Right lung (tissue), 5 donors: ENCODE results near the gene PLA2G15. TPM values are rescaled to one million over a fixed set of nuclear protein-coding genes. Genes with fewer than 3 reads are reported as not detected.

Experiments
- DNase-seq, 2 donors: peaks; one replicate each; pipeline ENCODE4 v3.0.0-alpha.2; 2013
- polyA plus RNA-seq, 5 donors: library from polyadenylated mRNA; unstranded; fragments of 120-200 nt; gene quantifications; one replicate each; pipeline versions ENCODE4 v1.2.1 to v1.2.3, GENCODE V29; 2013; ENCODE audit warnings: inconsistent platforms in 1 of 5, low replicate concordance in 1 of 5; ENCODE audit not compliant: insufficient read length in 5 of 5, insufficient read depth in 1 of 5

PLA2G15 gene
- polyA plus RNA-seq, 5 donors: 10.0 to 14.0 (median 11.0) TPM

GRCh38 chr16:68231384-68232136 is 13.6 kb upstream of the PLA2G15 start:
- no peak for DNase-seq

- DNase-seq: no peak
Observed at GRCh38 chr16:68232335-68232734, 12.8 kb upstream of the PLA2G15 start.

- no peak for DNase-seq
Observed at GRCh38 chr16:68233085-68233834, 11.9 kb upstream of the PLA2G15 start.

GRCh38 chr16:68233835-68234187 is 11.4 kb upstream of the PLA2G15 start:
- no peak for DNase-seq

GRCh38 chr16:68234188-68235107 is 10.7 kb upstream of the PLA2G15 start:
- DNase-seq: peak; percentile 78 to 83

- DNase-seq: no peak
Observed at GRCh38 chr16:68235108-68235886, 9.9 kb upstream of the PLA2G15 start.

- DNase-seq: no peak
Observed at GRCh38 chr16:68235887-68236136, 9.4 kb upstream of the PLA2G15 start, which contains the start of gene ESRP2. Gene ESRP2 (minus strand): TSS chr16:68236127. CDS start chr16:68236045, 82 bp downstream.

GRCh38 chr16:68236137-68236825 is 8.9 kb upstream of the PLA2G15 start:
- DNase-seq: peak; percentile 64 to 65

- no peak for DNase-seq
Observed at GRCh38 chr16:68236826-68237242, 8.3 kb upstream of the PLA2G15 start.

GRCh38 chr16:68237243-68238028 is 7.7 kb upstream of the PLA2G15 start:
- DNase-seq: peak; percentile 97 to 98

GRCh38 chr16:68238029-68238345 is 7.2 kb upstream of the PLA2G15 start:
- DNase-seq: no peak

GRCh38 chr16:68242085-68242484 is 3.1 kb upstream of the PLA2G15 start:
- no peak for DNase-seq

- no peak for DNase-seq
Observed at GRCh38 chr16:68242926-68243858, 2.0 kb upstream of the PLA2G15 start.

GRCh38 chr16:68244481-68244902 is 681 bp upstream of the PLA2G15 start:
- no peak for DNase-seq

- DNase-seq: no peak
Observed at GRCh38 chr16:68246121-68246520, 948 bp downstream of the PLA2G15 start.

GRCh38 chr16:68246666-68247065 is 1.5 kb downstream of the PLA2G15 start:
- DNase-seq: no peak

GRCh38 chr16:68247400-68247799 is 2.2 kb downstream of the PLA2G15 start:
- no peak for DNase-seq

GRCh38 chr16:68247932-68248331 is 2.8 kb downstream of the PLA2G15 start:
- DNase-seq: no peak

GRCh38 chr16:68249371-68249770 is 4.2 kb downstream of the PLA2G15 start:
- no peak for DNase-seq
